ENCODE results near the gene TRIM47.

DNA sequence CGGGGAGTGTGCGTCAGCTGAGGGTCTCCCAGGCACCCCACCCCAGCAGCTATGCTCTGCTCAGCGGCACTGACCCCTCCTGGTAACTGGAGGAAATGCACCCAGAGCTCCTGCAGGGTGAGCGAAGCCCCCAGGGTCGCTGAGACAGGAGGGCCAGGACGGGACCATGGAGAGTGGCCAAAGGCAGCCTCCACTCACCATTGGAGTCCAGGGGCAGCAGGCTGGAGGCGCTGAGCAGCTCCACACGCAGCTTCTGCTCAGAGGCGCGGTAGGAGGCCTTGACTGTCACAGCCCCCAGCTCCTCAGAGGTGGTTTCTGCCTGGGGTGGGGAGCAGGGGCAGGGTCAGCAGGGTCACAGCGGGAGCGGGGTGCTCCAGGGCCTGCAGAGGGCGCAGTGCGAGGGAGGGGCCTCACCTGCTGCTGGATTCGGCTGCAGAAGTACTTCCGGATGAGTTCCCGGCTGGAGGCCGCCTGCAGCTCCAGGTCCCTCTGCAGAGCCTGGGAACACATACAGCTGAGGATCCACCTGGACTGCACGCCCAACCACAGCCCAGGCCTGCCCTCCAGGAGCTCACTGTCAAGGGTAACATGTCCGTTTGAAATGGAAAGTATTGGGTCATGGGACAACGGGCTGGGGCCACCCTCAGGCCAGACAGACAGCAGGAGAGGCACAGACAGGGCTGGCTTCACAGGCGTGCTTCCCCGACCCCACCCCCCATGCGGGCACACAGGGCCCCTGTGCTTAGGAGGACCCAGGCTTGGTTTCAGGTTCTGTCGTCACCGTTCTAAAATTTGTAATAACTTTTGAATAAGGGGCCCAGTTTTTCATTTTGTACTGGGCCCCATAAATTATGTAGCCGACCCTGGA is 48.0 kb downstream of the TRIM47 start:
- no peak for TF ChIP-seq POLR2A (IDR thresholded peaks at IDR 0.05; ENCODE audit: borderline replicate concordance, extremely low read depth, insufficient read depth, insufficient read length)
- no peak for TF ChIP-seq CEBPB (IDR thresholded peaks at IDR 0.05; ENCODE audit: low read depth)

Measured in HCT116 (cell line).